Activated CD4-positive, alpha-beta memory T cell treated with anti-CD3 and anti-CD28 coated beads, Interleukin-2, amount 10 ng/mL, durations not matched to agents 7 days and 5 days (primary cell): ENCODE data around the gene EIF3L. TPM values are rescaled to one million over a fixed set of nuclear protein-coding genes. Genes with fewer than 3 reads are reported as not detected.

Source experiments
- CTCF ChIA-PET: fragments of 350-600 bp; sonication (Branson Sonifier 250); formaldehyde crosslinking; loops from one replicate; lab custom pipeline; 2021; ENCODE audit warnings: antibody characterized with exemption, inconsistent platforms; lab: Charles Lee
- POLR2A ChIA-PET: fragments of 350-600 bp; sonication (Branson Sonifier 250); formaldehyde crosslinking; loops from one replicate; lab custom pipeline; 2021; ENCODE audit warnings: antibody characterized with exemption; lab: Charles Lee
- DNase-seq: peaks from one replicate; pipeline ENCODE4 v3.0.0-alpha.2; 2020
- H3K27ac Mint-ChIP-seq: one replicate; pipeline ENCODE4 v1.8.0; 2021; ENCODE audit warnings: mild to moderate bottlenecking, mixed read lengths
- H3K27me3 Mint-ChIP-seq: one replicate; pipeline ENCODE4 v1.8.0; 2021; ENCODE audit warnings: mixed read lengths
- H3K36me3 Mint-ChIP-seq: one replicate; pipeline ENCODE4 v1.8.0; 2021; ENCODE audit warnings: low read depth, mixed read lengths
- H3K4me1 Mint-ChIP-seq: one replicate; pipeline ENCODE4 v1.8.0; 2021; ENCODE audit warnings: mixed read lengths
- H3K4me3 Mint-ChIP-seq: one replicate; pipeline ENCODE4 v1.8.0; 2021; ENCODE audit warnings: mild to moderate bottlenecking, mixed read lengths
- H3K9me3 Mint-ChIP-seq: one replicate; pipeline ENCODE4 v1.8.0; 2021; ENCODE audit warnings: mixed read lengths
- total RNA-seq, 2 experiments: library from RNA; stranded (reverse); gene quantifications; one replicate each; pipeline ENCODE4 v1.2.3, GENCODE V29; 2021

EIF3L gene
- total RNA-seq, 2 experiments from 2014 or later = 331 to 348 TPM

GRCh38 chr22:37916311-37916710 is 67.1 kb downstream of the EIF3L start:
- Mint-ChIP-seq H3K36me3 (no peaks in the 10 kb centered on the region), H3K9me3 (no peaks in the 10 kb centered on the region), H3K27me3 (no peaks in the 10 kb centered on the region), H3K27ac (no peak overlapping the region), H3K4me3 (no peak overlapping the region), H3K4me1 (peaks cover 10% of the 10 kb centered on the region)
- ChIA-PET POLR2A (interaction anchor here (0.7 to 1.1 kb wide), 2 partner anchors 9 to 343 kb away, joined by 3 read pairs; no protein-coding TSS in a partner anchor), CTCF (interaction anchor here (0.6 kb wide), 1 partner anchor 384 kb away, joined by 4 read pairs; no protein-coding TSS in a partner anchor)
- DNase-seq = no peak

DNA sequence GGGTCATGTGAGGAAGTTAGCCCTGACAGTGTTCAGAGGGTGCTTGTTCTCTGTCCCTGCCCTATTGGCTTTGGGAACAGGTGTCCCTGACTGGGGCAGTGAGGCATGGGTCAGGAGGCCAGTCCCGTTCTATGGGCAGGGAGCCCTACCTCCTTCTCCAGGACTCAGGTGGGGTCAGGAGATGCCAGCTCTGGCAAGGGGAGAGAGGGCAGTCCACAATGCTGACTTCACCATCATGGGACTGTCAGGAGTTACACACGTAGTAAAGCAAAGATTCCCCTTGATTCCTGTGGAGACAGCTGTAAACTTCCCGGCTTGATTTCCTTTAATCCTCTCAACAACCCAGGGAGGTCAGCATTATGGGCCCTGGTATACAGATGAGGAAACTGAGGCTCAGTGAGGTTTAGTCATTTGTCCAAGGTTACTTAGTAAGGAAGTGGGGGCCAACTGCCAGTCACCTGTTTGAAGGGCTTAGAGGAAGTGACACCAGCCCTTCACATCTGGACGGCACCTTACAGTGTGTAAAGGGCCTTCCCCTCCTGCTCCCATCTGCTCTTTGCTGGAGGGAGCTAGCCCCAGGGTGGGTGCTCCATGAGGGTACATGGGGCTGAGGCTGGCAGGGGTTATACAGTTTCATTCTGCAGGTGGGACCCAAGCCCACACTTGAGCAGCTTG is 68.8 kb downstream of the EIF3L start:
- DNase-seq = no peak
- H3K27me3 Mint-ChIP-seq = no peaks in the 10 kb centered on the region
- H3K36me3 Mint-ChIP-seq = no peaks in the 10 kb centered on the region
- ChIA-PET POLR2A (interaction anchor here (1.6 kb wide), 1 partner anchor 12 kb away, joined by 5 read pairs; the partner anchor contains the start of gene MICALL1), CTCF (no interaction called here)
- no peaks in the 10 kb centered on the region for H3K9me3 Mint-ChIP-seq
- no peak overlapping the region for H3K4me3 Mint-ChIP-seq
- peaks cover 5% of the 10 kb centered on the region for H3K4me1 Mint-ChIP-seq
- H3K27ac Mint-ChIP-seq = no peak overlapping the region

- DNase-seq = no peak
- H3K4me1 Mint-ChIP-seq = peaks cover 5% of the 10 kb centered on the region
- ChIA-PET CTCF (interaction anchor here (0.5 to 1.2 kb wide), 2 partner anchors 15 to 324 kb away, joined by 3 to 4 read pairs; no protein-coding TSS in a partner anchor), POLR2A (interaction anchor here (1.6 kb wide), 1 partner anchor 13 kb away, joined by 5 read pairs; the partner anchor contains the start of gene MICALL1)
- no peak overlapping the region for H3K27ac Mint-ChIP-seq
- H3K9me3 Mint-ChIP-seq = no peaks in the 10 kb centered on the region
- H3K36me3 Mint-ChIP-seq = peaks cover 3% of the 10 kb centered on the region
- no peak overlapping the region for H3K4me3 Mint-ChIP-seq
- no peaks in the 10 kb centered on the region for H3K27me3 Mint-ChIP-seq
Observed at GRCh38 chr22:37918580-37919270, 69.5 kb downstream of the EIF3L start.

DNA sequence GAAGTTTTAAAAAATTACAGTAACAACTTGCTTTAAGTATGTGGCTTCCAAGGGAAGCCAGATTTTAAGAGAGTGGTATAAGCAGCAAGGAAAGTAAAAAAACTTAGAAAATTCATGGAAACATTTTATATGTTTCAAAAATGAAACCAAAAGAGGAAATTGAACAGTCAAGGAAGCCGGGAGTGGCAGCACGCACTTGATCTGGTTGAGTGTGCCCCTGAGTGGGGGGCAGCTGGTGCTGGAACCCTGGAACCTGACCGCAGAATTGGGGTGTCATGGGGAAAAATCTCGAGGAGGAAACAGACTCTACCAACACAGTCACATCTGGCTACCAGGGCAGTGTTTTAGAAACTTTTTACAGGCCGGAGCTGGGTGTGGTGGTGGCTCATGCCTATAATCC is 70.9 kb downstream of the EIF3L start:
- peak overlapping the region; percentile 46 for H3K4me3 Mint-ChIP-seq

DNA sequence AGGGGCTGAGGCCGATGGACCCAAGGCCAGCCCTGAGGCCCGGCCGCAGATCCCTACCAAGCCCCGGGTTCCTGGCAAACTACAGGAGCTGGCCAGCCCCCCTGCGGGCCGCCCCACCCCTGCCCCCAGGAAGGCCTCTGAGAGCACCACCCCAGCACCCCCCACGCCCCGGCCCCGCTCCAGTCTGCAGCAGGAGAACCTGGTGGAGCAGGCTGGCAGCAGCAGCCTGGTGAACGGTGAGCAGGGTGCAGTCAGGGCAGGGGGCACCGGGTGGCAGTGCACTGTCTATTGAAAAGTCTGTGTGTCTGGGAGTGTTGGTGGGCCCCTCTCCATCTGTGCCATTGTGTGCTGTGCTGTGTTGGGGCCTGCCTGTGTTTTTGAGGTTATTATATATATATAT is 73.0 kb downstream of the EIF3L start:
- POLR2A ChIA-PET = no interaction called here
- Mint-ChIP-seq H3K4me1 (peaks cover 5% of the 10 kb centered on the region), H3K27ac (no peak overlapping the region), H3K9me3 (no peaks in the 10 kb centered on the region), H3K27me3 (no peaks in the 10 kb centered on the region), H3K36me3 (peaks cover 3% of the 10 kb centered on the region), H3K4me3 (no peak overlapping the region)
- CTCF ChIA-PET = interaction anchor here (2.3 kb wide), 1 partner anchor 12 kb away, joined by 6 read pairs; no protein-coding TSS in a partner anchor
- DNase-seq = no peak

More for the DNA sequence above, 70.9 kb downstream of the EIF3L start:
- Mint-ChIP-seq H3K9me3 (no peaks in the 10 kb centered on the region), H3K36me3 (peaks cover 3% of the 10 kb centered on the region), H3K27ac (peak overlapping the region; percentile 75), H3K4me1 (peaks cover 5% of the 10 kb centered on the region), H3K27me3 (no peaks in the 10 kb centered on the region)
- POLR2A ChIA-PET = interaction anchor here (1.1 kb wide), 1 partner anchor 24 kb away, joined by 3 read pairs; no protein-coding TSS in a partner anchor
- DNase-seq = no peak
- CTCF ChIA-PET = interaction anchor here (0.5 to 1.2 kb wide), 3 partner anchors 14 to 378 kb away, joined by 4 to 5 read pairs (median 4); partner anchors contain the start of gene MICALL1

GRCh38 chr22:37923927-37924326 is 74.7 kb downstream of the EIF3L start:
- ChIA-PET CTCF (interaction anchor here (2.3 kb wide), 1 partner anchor 10 kb away, joined by 6 read pairs; no protein-coding TSS in a partner anchor), POLR2A (no interaction called here)
- Mint-ChIP-seq H3K36me3 (peaks cover 3% of the 10 kb centered on the region), H3K4me1 (peaks cover 5% of the 10 kb centered on the region), H3K4me3 (no peak overlapping the region), H3K9me3 (no peaks in the 10 kb centered on the region), H3K27me3 (no peaks in the 10 kb centered on the region), H3K27ac (no peak overlapping the region)
- no peak for DNase-seq

GRCh38 chr22:37924386-37925065 is 75.3 kb downstream of the EIF3L start:
- no peak for DNase-seq
- Mint-ChIP-seq H3K9me3 (no peaks in the 10 kb centered on the region), H3K27ac (no peak overlapping the region), H3K36me3 (peaks cover 3% of the 10 kb centered on the region), H3K4me3 (no peak overlapping the region), H3K4me1 (peaks cover 5% of the 10 kb centered on the region), H3K27me3 (no peaks in the 10 kb centered on the region)
- POLR2A ChIA-PET = no interaction called here
- CTCF ChIA-PET = interaction anchor here (2.3 kb wide), 1 partner anchor 10 kb away, joined by 6 read pairs; no protein-coding TSS in a partner anchor

DNA sequence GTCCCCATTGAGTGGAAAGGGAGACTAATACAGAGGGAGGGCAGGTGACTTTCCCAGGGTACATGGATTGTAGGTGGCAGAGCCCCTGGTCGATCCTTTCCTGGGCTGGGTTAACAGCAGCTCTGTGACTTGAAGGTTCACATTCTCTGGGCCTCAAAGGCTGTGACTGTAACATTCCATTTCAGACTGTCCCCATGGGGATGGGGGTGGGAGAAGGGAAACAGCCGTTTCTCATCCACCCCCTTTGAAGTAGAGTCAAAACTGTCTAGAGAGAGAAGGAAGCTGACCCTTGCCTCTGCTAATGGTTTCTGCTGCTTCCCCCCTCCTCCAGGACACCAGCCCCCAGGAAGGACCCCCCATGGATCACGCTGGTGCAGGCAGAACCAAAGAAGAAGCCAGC is 76.1 kb downstream of the EIF3L start:
- POLR2A ChIA-PET = interaction anchor here (0.8 to 1.3 kb wide), 2 partner anchors 9 to 12 kb away, joined by 3 read pairs; no protein-coding TSS in a partner anchor
- no peaks in the 10 kb centered on the region for H3K27me3 Mint-ChIP-seq
- peaks cover 3% of the 10 kb centered on the region for H3K36me3 Mint-ChIP-seq
- H3K4me1 Mint-ChIP-seq = peaks cover under 1% of the 10 kb centered on the region
- CTCF ChIA-PET = interaction anchor here (0.5 kb wide), 1 partner anchor 10 kb away, joined by 3 read pairs; no protein-coding TSS in a partner anchor
- no peaks in the 10 kb centered on the region for H3K9me3 Mint-ChIP-seq
- DNase-seq = no peak
- H3K4me3 Mint-ChIP-seq = no peak overlapping the region
- H3K27ac Mint-ChIP-seq = no peak overlapping the region

DNA sequence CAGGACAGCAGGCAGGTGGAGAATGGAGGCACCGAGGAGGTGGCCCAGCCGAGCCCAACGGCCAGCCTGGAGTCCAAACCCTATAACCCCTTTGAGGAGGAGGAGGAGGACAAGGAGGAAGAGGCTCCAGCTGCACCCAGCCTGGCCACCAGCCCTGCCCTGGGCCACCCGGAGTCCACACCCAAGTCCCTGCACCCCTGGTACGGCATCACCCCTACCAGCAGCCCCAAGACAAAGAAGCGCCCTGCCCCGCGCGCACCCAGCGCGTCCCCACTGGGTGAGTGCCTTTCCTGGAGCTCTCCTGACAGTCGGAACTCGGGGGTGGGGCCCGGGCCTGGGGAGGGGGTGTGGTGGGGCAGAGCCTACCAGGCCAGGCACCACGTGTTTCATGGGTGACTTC is 76.5 kb downstream of the EIF3L start:
- H3K27ac Mint-ChIP-seq = no peak overlapping the region
- H3K36me3 Mint-ChIP-seq = peaks cover 3% of the 10 kb centered on the region
- H3K4me3 Mint-ChIP-seq = no peak overlapping the region
- DNase-seq = no peak
- ChIA-PET POLR2A (interaction anchor here (0.8 to 1.3 kb wide), 2 partner anchors 9 to 12 kb away, joined by 3 read pairs; no protein-coding TSS in a partner anchor), CTCF (interaction anchor here (0.5 kb wide), 1 partner anchor 10 kb away, joined by 3 read pairs; no protein-coding TSS in a partner anchor)
- no peaks in the 10 kb centered on the region for H3K9me3 Mint-ChIP-seq
- no peaks in the 10 kb centered on the region for H3K4me1 Mint-ChIP-seq
- no peaks in the 10 kb centered on the region for H3K27me3 Mint-ChIP-seq

DNA sequence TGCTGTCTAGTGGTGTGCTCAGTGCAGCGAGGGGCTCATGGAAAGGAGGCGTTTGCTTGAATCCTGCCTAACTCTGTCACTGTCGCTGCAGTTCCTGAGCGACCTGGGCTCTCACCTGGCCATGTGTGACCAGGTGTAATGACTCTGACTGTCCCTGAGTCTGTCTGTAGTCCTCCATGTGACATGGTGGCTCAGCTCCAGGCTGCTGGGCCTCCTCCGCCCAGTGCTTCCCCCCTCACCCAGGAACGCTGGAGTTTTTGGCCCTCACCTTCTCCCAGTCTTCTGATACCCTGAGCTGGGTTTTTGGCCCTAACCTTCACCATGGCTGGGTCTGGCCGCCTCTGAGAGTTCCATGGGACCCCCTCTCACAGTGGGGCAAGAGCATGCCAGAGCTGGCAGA is 77.1 kb downstream of the EIF3L start:
- Mint-ChIP-seq H3K9me3 (no peaks in the 10 kb centered on the region), H3K27me3 (no peaks in the 10 kb centered on the region), H3K4me1 (no peaks in the 10 kb centered on the region), H3K27ac (no peak overlapping the region), H3K36me3 (peaks cover 3% of the 10 kb centered on the region), H3K4me3 (no peak overlapping the region)
- ChIA-PET POLR2A (interaction anchor here (1.3 kb wide), 1 partner anchor 10 kb away, joined by 3 read pairs; no protein-coding TSS in a partner anchor), CTCF (no interaction called here)
- no peak for DNase-seq

DNA sequence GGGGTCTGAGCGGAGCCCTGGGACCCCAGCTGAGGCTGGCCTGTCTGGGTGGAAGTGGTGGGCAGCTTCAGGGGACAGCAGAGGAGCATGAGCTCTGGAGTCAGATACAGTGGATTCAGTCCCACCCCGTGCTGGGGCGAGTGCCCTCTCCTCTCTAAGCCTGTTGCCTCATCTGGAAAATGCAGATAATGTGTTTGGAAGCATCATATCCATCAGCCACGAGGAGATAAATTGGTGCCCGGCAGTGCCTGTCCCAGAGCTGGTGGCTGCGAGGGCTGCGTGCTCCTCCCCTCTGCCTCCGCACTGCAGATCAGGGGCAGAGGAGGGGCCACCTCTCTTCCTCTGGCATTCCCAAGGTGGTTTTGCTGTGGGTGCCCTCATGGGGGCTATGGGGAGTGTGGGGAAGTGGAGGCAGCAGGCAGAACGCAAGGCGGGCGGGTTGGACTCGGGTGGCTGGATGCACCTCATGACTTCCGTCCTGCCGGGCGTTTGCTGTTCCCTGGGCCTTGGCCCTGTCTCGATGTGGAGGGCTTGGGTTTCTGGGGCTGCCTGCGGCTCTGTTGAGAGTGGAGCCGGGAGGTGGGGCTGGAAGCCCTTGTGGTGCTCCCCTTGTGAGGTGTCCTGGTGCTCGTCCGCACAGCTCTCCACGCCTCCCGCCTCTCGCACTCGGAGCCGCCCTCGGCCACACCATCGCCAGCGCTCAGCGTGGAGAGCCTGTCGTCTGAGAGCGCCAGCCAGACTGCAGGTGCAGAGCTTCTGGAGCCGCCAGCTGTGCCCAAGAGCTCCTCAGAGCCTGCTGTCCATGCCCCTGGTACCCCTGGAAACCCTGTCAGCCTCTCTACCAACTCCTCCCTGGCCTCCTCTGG is 77.8 kb downstream of the EIF3L start:
- CTCF ChIA-PET = no interaction called here
- DNase-seq = no peak
- no peak overlapping the region for H3K27ac Mint-ChIP-seq
- H3K4me1 Mint-ChIP-seq = no peaks in the 10 kb centered on the region
- no peak overlapping the region for H3K4me3 Mint-ChIP-seq
- no peaks in the 10 kb centered on the region for H3K27me3 Mint-ChIP-seq
- H3K9me3 Mint-ChIP-seq = no peaks in the 10 kb centered on the region
- POLR2A ChIA-PET = no interaction called here
- H3K36me3 Mint-ChIP-seq = peaks cover 6% of the 10 kb centered on the region

DNA sequence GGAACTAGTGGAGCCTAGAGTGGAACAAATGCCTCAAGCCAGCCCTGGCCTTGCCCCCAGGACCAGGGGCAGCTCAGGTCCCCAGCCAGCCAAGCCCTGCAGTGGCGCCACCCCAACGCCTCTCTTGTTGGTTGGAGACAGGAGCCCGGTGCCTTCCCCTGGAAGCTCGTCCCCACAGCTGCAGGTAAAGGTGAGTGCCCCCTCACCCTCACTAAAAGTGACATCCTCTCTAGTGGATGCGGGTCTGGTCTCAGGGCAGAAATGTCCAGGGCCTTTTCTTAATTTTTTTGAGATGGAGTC is 78.4 kb downstream of the EIF3L start:
- Mint-ChIP-seq H3K4me3 (no peak overlapping the region), H3K36me3 (peaks cover 8% of the 10 kb centered on the region), H3K4me1 (no peaks in the 10 kb centered on the region), H3K27me3 (no peaks in the 10 kb centered on the region), H3K9me3 (no peaks in the 10 kb centered on the region), H3K27ac (no peak overlapping the region)
- DNase-seq = no peak
- POLR2A ChIA-PET = no interaction called here
- CTCF ChIA-PET = no interaction called here
